HEK293 (cell line): ENCODE data around the gene FAM234B.

Experiments used
- CTCF ChIA-PET: fragments of 350-600 bp; formaldehyde crosslinking; extraction: SDS; loops from one replicate; lab custom pipeline; 2021; ENCODE audit warnings: antibody characterized with exemption; lab: Yijun Ruan, JAX
- POLR2A ChIA-PET: fragments of 300-600 bp; formaldehyde crosslinking; extraction: SDS; loops from one replicate; lab custom pipeline; 2020; ENCODE audit warnings: antibody characterized with exemption, inconsistent platforms; lab: Yijun Ruan, JAX
- H3K27ac ChIP-seq: fragments of 200-500 bp; sonication (Bioruptor generic); 2 replicates; pipeline ENCODE4 v1.5.1; 2014; ENCODE audit warnings: low read depth, low read length, control low read depth, inconsistent platforms; ENCODE audit errors: extremely low read depth
- H3K36me3 ChIP-seq, 2 experiments: fragments of 200-500 bp in 1 of 2; sonication (Bioruptor generic) in 1 of 2; 1 replicate in 1 of 2; 2 replicates in 1 of 2; pipeline ENCODE4 v1.5.1; 2014 to 2017; ENCODE audit warnings: inconsistent platforms in 2 of 2, low read length in 2 of 2; ENCODE audit not compliant: control insufficient read depth in 2 of 2, insufficient read depth in 1 of 2
- H3K4me1 ChIP-seq: fragments of 200-500 bp; sonication (Bioruptor generic); 2 replicates; pipeline ENCODE4 v1.5.1; 2014; ENCODE audit warnings: mild to moderate bottlenecking, low read length, inconsistent platforms; ENCODE audit not compliant: control insufficient read depth, insufficient read depth
- H3K4me3 ChIP-seq: 2 replicates; pipeline ENCODE4 v1.5.1; 2011; ENCODE audit warnings: low read depth, mild to moderate bottlenecking, control low read depth, low read length, moderate library complexity
- H3K9me3 ChIP-seq: fragments of 200-500 bp; sonication (Bioruptor generic); 2 replicates; pipeline ENCODE4 v1.5.1; 2014; ENCODE audit warnings: low read depth, low read length, inconsistent platforms; ENCODE audit not compliant: control insufficient read depth, insufficient read depth
- SP3 ChIP-seq: fragments of 450-650 bp; formaldehyde crosslinking; IDR thresholded peaks from 2 replicates; pipeline ENCODE4 v1.5.1; 2016; ENCODE audit warnings: missing biosample characterization, missing genetic modification characterization
- ZBTB1 ChIP-seq: fragments of 450-650 bp; formaldehyde crosslinking; IDR thresholded peaks from 2 replicates; pipeline ENCODE4 v1.5.1; 2016; ENCODE audit warnings: missing biosample characterization, missing genetic modification characterization
- ZNF10 ChIP-seq: fragments of 450-650 bp; formaldehyde crosslinking; IDR thresholded peaks from 2 replicates; pipeline ENCODE4 v1.5.1; 2017; ENCODE audit warnings: missing biosample characterization, missing genetic modification characterization
- ZNF112 ChIP-seq: fragments of 450-650 bp; formaldehyde crosslinking; IDR thresholded peaks from 2 replicates; pipeline ENCODE4 v1.5.0; 2017; ENCODE audit warnings: missing biosample characterization, missing genetic modification characterization
- ZNF221 ChIP-seq: fragments of 450-650 bp; formaldehyde crosslinking; IDR thresholded peaks from 2 replicates; pipeline ENCODE4 v1.5.1; 2017; ENCODE audit warnings: missing biosample characterization, missing genetic modification characterization, borderline replicate concordance
- ZNF223 ChIP-seq: fragments of 450-650 bp; formaldehyde crosslinking; IDR thresholded peaks from 2 replicates; pipeline ENCODE4 v1.5.1; 2016; ENCODE audit warnings: missing biosample characterization, missing genetic modification characterization
- ZNF24 ChIP-seq: fragments of 450-650 bp; formaldehyde crosslinking; IDR thresholded peaks from 2 replicates; pipeline ENCODE4 v1.5.1; 2016; ENCODE audit warnings: missing biosample characterization, missing genetic modification characterization
- ZNF292 ChIP-seq: fragments of 450-650 bp; formaldehyde crosslinking; IDR thresholded peaks from 2 replicates; pipeline ENCODE4 v1.5.1; 2016; ENCODE audit warnings: low read depth, missing biosample characterization, missing genetic modification characterization, borderline replicate concordance
- ZNF324 ChIP-seq: fragments of 450-650 bp; formaldehyde crosslinking; IDR thresholded peaks from 2 replicates; pipeline ENCODE4 v1.5.1; 2016; ENCODE audit warnings: missing biosample characterization, missing genetic modification characterization
- ZNF37A ChIP-seq: fragments of 450-650 bp; IDR thresholded peaks from 2 replicates; pipeline ENCODE4 v1.5.1; 2018; ENCODE audit warnings: missing biosample characterization, missing genetic modification characterization
- ZNF560 ChIP-seq: fragments of 450-650 bp; formaldehyde crosslinking; IDR thresholded peaks from 2 replicates; pipeline ENCODE4 v1.5.1; 2017; ENCODE audit warnings: missing biosample characterization, missing genetic modification characterization, borderline replicate concordance
- ZSCAN16 ChIP-seq: fragments of 450-650 bp; formaldehyde crosslinking; IDR thresholded peaks from 2 replicates; pipeline ENCODE4 v1.5.1; 2016; ENCODE audit warnings: missing biosample characterization, missing genetic modification characterization
- TF ChIP-seq, protein P1 (sequence below): fragments of 450-650 bp; formaldehyde crosslinking; IDR thresholded peaks from 2 replicates; pipeline ENCODE4 v1.5.1; 2016; ENCODE audit warnings: missing biosample characterization, missing genetic modification characterization, low read depth
- TF ChIP-seq, protein P2 (sequence below): fragments of 450-650 bp; IDR thresholded peaks from 2 replicates; pipeline ENCODE4 v1.5.1; 2018; ENCODE audit warnings: missing biosample characterization, missing genetic modification characterization
- TF ChIP-seq, protein P3 (sequence below): fragments of 450-650 bp; formaldehyde crosslinking; IDR thresholded peaks from 2 replicates; pipeline ENCODE4 v1.5.1; 2017; ENCODE audit warnings: missing biosample characterization, missing genetic modification characterization
- TF ChIP-seq, protein P4 (sequence below): IDR thresholded peaks from 2 replicates; pipeline ENCODE4 v1.6.1; 2011; ENCODE audit warnings: mild to moderate bottlenecking, low read depth, low read length, borderline replicate concordance
- TF ChIP-seq, protein P5 (sequence below): fragments of 450-650 bp; formaldehyde crosslinking; IDR thresholded peaks from 2 replicates; pipeline ENCODE4 v1.5.1; 2016; ENCODE audit warnings: missing biosample characterization, missing genetic modification characterization
- TF ChIP-seq, protein P6 (sequence below): fragments of 450-650 bp; formaldehyde crosslinking; IDR thresholded peaks from 2 replicates; pipeline ENCODE4 v1.5.1; 2016; ENCODE audit warnings: missing biosample characterization, missing genetic modification characterization, borderline replicate concordance
- TF ChIP-seq, protein P7 (sequence below): fragments of 450-650 bp; formaldehyde crosslinking; IDR thresholded peaks from 2 replicates; pipeline ENCODE4 v1.5.1; 2016; ENCODE audit warnings: missing biosample characterization, missing genetic modification characterization
- TF ChIP-seq, protein P8 (sequence below): fragments of 450-650 bp; formaldehyde crosslinking; IDR thresholded peaks from 2 replicates; pipeline ENCODE4 v1.5.1; 2016; ENCODE audit warnings: missing biosample characterization, missing genetic modification characterization

The FAM234B gene

DNA sequence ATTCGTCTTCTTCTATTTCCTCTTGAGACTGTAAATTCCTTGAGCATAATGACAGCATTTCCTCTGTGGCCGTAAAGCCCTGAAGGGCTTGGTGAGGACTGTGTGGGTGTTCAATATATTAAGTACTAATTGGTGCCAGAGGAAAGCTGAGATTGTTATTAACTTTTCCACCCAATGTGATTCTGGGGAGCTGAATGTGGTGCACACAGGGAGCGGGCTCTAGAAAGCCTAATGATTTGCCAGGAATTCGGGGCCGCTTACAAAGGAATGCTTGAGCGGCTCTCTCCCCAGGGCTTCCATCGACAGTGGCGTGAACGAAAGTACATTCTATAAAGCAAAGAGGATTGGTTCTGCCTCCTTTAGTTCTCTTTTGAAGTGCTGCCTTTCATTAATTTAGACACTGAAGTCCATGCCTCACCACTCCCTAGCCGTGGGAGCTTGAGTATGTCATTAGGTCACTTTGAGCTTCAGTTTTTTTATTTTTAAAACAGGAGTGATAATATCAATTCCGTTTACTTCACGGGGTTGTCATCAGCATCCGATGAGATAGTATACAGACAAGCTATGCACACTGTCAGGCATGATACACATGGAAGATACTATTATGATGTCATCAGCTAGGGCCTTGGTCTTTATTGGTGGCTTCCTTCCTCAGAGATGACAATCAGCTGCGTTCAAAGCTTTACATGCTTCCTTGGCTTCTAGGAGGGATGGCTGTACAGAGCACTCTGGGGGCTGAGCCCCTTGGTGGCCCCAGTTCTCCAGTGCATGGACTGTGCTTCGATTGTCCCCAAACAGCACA lies 70.3 kb downstream of the FAM234B start:
- TF ChIP-seq ZSCAN16 (tag by site-specific recombination) (no peak), ZBTB1 (tag by site-specific recombination) (no peak), ZNF37A (tag by site-specific recombination) (no peak)
- TF ChIP-seq, protein P1, sequence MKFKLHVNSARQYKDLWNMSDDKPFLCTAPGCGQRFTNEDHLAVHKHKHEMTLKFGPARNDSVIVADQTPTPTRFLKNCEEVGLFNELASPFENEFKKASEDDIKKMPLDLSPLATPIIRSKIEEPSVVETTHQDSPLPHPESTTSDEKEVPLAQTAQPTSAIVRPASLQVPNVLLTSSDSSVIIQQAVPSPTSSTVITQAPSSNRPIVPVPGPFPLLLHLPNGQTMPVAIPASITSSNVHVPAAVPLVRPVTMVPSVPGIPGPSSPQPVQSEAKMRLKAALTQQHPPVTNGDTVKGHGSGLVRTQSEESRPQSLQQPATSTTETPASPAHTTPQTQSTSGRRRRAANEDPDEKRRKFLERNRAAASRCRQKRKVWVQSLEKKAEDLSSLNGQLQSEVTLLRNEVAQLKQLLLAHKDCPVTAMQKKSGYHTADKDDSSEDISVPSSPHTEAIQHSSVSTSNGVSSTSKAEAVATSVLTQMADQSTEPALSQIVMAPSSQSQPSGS (tag by site-specific recombination): peak; percentile 70
- TF ChIP-seq, protein P2, sequence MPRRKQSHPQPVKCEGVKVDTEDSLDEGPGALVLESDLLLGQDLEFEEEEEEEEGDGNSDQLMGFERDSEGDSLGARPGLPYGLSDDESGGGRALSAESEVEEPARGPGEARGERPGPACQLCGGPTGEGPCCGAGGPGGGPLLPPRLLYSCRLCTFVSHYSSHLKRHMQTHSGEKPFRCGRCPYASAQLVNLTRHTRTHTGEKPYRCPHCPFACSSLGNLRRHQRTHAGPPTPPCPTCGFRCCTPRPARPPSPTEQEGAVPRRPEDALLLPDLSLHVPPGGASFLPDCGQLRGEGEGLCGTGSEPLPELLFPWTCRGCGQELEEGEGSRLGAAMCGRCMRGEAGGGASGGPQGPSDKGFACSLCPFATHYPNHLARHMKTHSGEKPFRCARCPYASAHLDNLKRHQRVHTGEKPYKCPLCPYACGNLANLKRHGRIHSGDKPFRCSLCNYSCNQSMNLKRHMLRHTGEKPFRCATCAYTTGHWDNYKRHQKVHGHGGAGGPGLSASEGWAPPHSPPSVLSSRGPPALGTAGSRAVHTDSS (tag by site-specific recombination): no peak
- Histone ChIP-seq H3K36me3 (no peaks in the 10 kb centered on the region), H3K4me1 (no peaks in the 10 kb centered on the region), H3K9me3 (no peaks in the 10 kb centered on the region), H3K4me3 (no peak overlapping the region), H3K27ac (no peak overlapping the region)
- CTCF ChIA-PET: interaction anchor here (0.5 kb wide), 1 partner anchor 24 kb away, joined by 4 read pairs; no protein-coding TSS in a partner anchor
- POLR2A ChIA-PET: no interaction called here

DNA sequence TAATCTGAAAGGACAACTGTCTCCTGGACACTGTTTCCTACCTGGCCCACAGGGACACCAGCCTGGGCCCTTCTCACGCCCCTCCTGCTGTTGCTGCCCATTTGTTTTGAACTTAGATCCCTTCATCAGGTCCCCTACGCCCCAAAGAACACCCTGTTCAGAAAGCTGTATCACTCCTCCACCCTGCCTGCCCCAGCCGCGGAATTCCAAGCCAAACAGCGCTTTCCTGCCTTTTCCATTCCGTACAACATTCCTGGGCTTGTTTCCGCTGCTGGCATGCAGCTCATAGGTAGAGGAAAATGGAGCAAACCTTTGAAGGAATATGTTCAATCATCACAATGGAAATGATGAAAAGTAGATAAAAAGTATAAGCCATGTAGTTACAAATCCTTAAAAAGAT lies 72.1 kb downstream of the FAM234B start:
- no peaks in the 10 kb centered on the region for H3K36me3 ChIP-seq
- CTCF ChIA-PET: interaction anchor here (0.7 to 2.2 kb wide), 3 partner anchors 18 to 96 kb away, joined by 3 to 8 read pairs (median 4); no protein-coding TSS in a partner anchor
- TF ChIP-seq ZNF10 (tag by site-specific recombination): no peak
- TF ChIP-seq ZNF223 (tag by site-specific recombination): no peak
- no peak for TF ChIP-seq ZNF560 (tag by site-specific recombination)
- TF ChIP-seq, protein P3, sequence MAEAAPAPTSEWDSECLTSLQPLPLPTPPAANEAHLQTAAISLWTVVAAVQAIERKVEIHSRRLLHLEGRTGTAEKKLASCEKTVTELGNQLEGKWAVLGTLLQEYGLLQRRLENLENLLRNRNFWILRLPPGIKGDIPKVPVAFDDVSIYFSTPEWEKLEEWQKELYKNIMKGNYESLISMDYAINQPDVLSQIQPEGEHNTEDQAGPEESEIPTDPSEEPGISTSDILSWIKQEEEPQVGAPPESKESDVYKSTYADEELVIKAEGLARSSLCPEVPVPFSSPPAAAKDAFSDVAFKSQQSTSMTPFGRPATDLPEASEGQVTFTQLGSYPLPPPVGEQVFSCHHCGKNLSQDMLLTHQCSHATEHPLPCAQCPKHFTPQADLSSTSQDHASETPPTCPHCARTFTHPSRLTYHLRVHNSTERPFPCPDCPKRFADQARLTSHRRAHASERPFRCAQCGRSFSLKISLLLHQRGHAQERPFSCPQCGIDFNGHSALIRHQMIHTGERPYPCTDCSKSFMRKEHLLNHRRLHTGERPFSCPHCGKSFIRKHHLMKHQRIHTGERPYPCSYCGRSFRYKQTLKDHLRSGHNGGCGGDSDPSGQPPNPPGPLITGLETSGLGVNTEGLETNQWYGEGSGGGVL (tag by site-specific recombination): no peak
- TF ChIP-seq ZNF292 (tag by site-specific recombination): no peak
- TF ChIP-seq, protein P4, sequence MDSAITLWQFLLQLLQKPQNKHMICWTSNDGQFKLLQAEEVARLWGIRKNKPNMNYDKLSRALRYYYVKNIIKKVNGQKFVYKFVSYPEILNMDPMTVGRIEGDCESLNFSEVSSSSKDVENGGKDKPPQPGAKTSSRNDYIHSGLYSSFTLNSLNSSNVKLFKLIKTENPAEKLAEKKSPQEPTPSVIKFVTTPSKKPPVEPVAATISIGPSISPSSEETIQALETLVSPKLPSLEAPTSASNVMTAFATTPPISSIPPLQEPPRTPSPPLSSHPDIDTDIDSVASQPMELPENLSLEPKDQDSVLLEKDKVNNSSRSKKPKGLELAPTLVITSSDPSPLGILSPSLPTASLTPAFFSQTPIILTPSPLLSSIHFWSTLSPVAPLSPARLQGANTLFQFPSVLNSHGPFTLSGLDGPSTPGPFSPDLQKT: no peak
- TF ChIP-seq ZNF324 (tag by site-specific recombination): no peak
- no peak for TF ChIP-seq ZNF112 (tag by site-specific recombination)
- TF ChIP-seq, protein P5, sequence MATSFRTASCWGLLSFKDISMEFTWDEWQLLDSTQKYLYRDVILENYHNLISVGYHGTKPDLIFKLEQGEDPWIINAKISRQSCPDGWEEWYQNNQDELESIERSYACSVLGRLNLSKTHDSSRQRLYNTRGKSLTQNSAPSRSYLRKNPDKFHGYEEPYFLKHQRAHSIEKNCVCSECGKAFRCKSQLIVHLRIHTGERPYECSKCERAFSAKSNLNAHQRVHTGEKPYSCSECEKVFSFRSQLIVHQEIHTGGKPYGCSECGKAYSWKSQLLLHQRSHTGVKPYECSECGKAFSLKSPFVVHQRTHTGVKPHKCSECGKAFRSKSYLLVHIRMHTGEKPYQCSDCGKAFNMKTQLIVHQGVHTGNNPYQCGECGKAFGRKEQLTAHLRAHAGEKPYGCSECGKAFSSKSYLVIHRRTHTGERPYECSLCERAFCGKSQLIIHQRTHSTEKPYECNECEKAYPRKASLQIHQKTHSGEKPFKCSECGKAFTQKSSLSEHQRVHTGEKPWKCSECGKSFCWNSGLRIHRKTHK (tag by site-specific recombination): no peak
- no peak for TF ChIP-seq ZNF24
- TF ChIP-seq, protein P6, sequence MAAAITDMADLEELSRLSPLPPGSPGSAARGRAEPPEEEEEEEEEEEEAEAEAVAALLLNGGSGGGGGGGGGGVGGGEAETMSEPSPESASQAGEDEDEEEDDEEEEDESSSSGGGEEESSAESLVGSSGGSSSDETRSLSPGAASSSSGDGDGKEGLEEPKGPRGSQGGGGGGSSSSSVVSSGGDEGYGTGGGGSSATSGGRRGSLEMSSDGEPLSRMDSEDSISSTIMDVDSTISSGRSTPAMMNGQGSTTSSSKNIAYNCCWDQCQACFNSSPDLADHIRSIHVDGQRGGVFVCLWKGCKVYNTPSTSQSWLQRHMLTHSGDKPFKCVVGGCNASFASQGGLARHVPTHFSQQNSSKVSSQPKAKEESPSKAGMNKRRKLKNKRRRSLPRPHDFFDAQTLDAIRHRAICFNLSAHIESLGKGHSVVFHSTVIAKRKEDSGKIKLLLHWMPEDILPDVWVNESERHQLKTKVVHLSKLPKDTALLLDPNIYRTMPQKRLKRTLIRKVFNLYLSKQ (tag by site-specific recombination): no peak
- TF ChIP-seq, protein P7, sequence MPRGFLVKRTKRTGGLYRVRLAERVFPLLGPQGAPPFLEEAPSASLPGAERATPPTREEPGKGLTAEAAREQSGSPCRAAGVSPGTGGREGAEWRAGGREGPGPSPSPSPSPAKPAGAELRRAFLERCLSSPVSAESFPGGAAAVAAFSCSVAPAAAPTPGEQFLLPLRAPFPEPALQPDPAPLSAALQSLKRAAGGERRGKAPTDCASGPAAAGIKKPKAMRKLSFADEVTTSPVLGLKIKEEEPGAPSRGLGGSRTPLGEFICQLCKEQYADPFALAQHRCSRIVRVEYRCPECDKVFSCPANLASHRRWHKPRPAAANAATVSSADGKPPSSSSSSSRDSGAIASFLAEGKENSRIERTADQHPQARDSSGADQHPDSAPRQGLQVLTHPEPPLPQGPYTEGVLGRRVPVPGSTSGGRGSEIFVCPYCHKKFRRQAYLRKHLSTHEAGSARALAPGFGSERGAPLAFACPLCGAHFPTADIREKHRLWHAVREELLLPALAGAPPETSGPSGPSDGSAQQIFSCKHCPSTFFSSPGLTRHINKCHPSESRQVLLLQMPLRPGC (tag by site-specific recombination): no peak
- no peak for TF ChIP-seq SP3 (tag by site-specific recombination)
- TF ChIP-seq, protein P8, sequence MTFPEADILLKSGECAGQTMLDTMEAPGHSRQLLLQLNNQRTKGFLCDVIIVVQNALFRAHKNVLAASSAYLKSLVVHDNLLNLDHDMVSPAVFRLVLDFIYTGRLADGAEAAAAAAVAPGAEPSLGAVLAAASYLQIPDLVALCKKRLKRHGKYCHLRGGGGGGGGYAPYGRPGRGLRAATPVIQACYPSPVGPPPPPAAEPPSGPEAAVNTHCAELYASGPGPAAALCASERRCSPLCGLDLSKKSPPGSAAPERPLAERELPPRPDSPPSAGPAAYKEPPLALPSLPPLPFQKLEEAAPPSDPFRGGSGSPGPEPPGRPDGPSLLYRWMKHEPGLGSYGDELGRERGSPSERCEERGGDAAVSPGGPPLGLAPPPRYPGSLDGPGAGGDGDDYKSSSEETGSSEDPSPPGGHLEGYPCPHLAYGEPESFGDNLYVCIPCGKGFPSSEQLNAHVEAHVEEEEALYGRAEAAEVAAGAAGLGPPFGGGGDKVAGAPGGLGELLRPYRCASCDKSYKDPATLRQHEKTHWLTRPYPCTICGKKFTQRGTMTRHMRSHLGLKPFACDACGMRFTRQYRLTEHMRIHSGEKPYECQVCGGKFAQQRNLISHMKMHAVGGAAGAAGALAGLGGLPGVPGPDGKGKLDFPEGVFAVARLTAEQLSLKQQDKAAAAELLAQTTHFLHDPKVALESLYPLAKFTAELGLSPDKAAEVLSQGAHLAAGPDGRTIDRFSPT: no peak
- no peak for TF ChIP-seq ZNF221 (tag by site-specific recombination)

More for the DNA sequence above, 72.1 kb downstream of the FAM234B start:
- POLR2A ChIA-PET: no interaction called here
- Histone ChIP-seq H3K9me3 (no peaks in the 10 kb centered on the region), H3K27ac (no peak overlapping the region), H3K4me1 (no peaks in the 10 kb centered on the region), H3K4me3 (no peak overlapping the region)
